ENCODE measurements around the gene REEP2.

The REEP2 gene

DNA sequence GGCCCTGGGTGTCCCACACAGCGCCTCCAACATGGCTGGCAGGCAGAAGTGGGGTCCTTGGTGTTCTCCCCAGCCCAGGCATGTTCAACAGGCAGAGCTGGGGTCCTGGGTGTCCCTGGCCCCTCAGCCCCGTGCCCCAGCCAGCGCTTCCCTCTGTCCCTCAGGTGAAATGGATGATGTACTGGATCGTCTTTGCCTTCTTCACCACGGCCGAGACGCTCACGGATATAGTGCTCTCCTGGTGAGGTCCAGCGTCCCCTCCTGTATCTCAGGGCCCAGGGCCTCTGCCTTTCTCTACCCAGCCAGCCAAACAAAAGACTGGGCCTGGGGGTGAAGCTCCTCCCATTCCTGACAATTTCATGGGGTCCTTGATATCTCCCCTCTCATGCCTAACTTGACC, 2.4 kb downstream of the REEP2 start:
- no peak for DNase-seq (ENCODE audit: low spot score)
- TF ChIP-seq, protein P1, sequence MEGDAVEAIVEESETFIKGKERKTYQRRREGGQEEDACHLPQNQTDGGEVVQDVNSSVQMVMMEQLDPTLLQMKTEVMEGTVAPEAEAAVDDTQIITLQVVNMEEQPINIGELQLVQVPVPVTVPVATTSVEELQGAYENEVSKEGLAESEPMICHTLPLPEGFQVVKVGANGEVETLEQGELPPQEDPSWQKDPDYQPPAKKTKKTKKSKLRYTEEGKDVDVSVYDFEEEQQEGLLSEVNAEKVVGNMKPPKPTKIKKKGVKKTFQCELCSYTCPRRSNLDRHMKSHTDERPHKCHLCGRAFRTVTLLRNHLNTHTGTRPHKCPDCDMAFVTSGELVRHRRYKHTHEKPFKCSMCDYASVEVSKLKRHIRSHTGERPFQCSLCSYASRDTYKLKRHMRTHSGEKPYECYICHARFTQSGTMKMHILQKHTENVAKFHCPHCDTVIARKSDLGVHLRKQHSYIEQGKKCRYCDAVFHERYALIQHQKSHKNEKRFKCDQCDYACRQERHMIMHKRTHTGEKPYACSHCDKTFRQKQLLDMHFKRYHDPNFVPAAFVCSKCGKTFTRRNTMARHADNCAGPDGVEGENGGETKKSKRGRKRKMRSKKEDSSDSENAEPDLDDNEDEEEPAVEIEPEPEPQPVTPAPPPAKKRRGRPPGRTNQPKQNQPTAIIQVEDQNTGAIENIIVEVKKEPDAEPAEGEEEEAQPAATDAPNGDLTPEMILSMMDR (IDR thresholded peaks at IDR 0.05), result no peak
- H3K27ac ChIP-seq, result no peak overlapping the region
- H3K4me3 ChIP-seq, result no peak overlapping the region

DNA sequence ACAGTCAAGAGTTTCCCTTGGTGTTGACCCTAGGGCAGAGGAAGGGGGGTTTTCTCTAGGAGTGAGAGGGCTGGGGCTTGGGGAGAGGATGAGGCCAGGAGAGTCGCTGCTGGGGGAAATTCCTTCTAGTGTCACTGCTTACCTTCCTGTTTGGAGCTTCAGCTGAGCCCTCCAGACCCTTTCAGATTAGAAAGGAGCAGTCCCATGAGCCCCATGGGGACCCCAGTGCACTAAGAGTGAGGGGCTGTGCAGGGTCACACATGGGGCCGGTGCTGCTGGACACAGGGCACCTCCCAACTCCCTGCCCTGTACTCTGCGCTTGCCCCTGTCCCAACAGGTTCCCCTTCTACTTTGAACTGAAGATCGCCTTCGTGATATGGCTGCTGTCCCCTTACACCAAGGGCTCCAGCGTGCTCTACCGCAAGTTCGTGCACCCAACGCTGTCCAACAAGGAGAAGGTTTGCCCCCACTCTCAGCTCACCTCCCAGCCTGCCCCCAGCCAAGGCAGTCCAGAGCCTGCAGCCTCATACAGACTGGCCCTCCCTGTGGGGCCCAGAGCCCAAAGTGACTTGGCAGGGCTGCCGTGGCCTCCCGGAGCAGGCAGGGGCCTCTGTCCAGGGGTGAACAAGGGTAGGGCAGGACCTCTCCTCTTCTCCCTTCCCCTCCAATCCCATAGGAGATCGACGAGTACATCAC, 5.4 kb downstream of the REEP2 start:
- DNase-seq (ENCODE audit: low spot score), result no peak
- Histone ChIP-seq H3K27ac (no peak overlapping the region), H3K4me3 (no peak overlapping the region)
- TF ChIP-seq, protein P1 (IDR thresholded peaks at IDR 0.05), result no peak

DNA sequence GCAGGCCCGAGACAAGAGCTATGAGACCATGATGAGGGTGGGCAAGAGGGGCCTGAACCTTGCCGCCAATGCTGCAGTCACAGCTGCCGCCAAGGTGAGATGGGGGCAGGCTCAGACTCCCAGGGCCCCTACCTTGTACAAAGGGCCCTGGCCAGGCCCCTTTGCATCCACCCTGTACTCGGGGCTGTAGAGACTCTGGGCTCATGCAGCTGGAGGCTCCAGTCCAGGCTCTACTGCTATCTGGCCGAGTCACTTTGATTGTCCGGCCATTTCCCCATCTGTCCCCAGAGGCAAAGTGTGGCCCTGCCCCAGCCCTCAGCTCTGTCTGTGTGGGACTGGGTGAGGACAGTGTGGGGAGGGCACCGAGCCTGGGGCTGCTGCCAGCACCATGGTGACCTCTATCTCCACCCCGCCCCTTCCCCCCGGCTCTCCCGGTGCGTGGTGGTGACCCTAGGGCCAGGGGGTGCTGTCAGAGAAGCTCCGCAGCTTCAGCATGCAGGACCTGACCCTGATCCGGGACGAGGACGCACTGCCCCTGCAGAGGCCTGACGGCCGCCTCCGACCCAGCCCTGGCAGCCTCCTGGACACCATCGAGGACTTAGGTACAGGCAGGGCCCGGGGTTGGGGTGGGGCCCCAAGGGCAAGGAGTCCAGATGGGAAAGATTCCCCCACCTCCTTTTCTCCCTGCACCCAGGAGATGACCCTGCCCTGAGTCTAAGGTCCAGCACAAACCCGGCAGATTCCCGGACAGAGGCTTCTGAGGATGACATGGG, 6.1 kb downstream of the REEP2 start:
- TF ChIP-seq, protein P1 (IDR thresholded peaks at IDR 0.05), result no peak
- Histone ChIP-seq H3K4me3 (no peak overlapping the region), H3K27ac (no peak overlapping the region)
- DNase-seq (ENCODE audit: low spot score), result no peak

- no peak overlapping the region for H3K27ac ChIP-seq
- no peak for DNase-seq (ENCODE audit: low spot score)
Measured at GRCh38 chr5:138445547-138446271, 6.9 kb downstream of the REEP2 start.

GRCh38 chr5:138448070-138448469, 9.2 kb downstream of the REEP2 start:
- no peak overlapping the region for H3K27ac ChIP-seq
- DNase-seq (ENCODE audit: low spot score), result no peak
- no peak overlapping the region for H3K4me3 ChIP-seq
- TF ChIP-seq, protein P1 (IDR thresholded peaks at IDR 0.05), result no peak

More at GRCh38 chr5:138445547-138446271, 6.9 kb downstream of the REEP2 start:
- H3K4me3 ChIP-seq, result no peak overlapping the region
- TF ChIP-seq, protein P1 (IDR thresholded peaks at IDR 0.05), result no peak

DNA sequence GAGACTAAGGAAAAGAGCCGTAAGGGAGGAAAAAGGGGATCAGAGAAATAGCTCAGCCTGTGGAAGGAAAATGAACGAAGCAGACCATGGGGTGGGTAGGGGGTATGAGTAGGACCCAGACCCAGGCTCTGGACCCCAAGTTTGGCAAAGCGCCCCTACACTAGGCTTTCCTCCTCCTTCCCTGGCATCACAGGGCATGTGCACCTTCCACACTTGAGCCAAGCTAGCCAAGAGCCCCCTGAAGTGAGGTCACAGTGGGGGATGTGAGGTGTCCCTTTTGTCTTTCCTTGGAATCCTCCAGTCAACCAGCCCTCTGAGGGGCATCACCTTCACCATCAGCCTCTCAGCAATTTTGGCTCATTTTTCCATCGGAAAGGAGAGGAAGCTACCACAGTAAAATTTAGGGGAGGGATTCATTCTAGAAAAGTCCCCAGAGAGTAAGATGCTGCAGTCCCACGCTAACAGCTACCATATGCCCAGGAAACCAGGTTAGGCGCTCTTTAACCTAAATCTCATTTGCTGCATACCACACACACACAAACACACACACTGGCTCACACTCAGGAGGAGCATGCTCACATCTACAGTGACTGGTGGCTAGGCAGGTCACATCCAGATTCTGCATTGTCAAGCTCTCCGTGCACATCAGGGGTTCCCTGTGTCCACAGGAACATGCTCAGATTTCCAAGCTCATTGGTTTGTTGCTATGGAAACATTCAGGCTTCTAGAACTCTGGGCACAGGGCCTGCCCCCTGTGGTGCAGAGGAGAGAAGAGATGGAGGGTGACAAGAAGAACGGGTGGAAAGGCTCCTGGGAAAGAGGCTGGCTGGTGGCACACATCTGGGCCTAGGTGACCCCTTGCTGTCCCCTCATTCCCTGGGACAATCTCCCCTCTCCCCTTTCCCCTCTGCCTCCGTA, 9.9 kb downstream of the REEP2 start:
- TF ChIP-seq, protein P1 (IDR thresholded peaks at IDR 0.05), result no peak
- no peak overlapping the region for H3K27ac ChIP-seq
- DNase-seq (ENCODE audit: low spot score), result no peak
- no peak overlapping the region for H3K4me3 ChIP-seq

All from coronary artery (tissue), 2 donors.